A549 (cell line): ENCODE measurements around the gene PHC2. TPM values are rescaled to one million over a fixed set of nuclear protein-coding genes. Genes with fewer than 3 reads are reported as not detected.

Experiments
- polyA plus RNA-seq, 4 experiments: library from polyadenylated mRNA; depleted of rRNA in 3 of 4; stranded (reverse); fragments of >200 nt; fragmentation: RNase III in 1 of 4; extraction: RNeasy Plus Mini Kit Qiagen cat#74134 plus additional on column Dnase treatment in 1 of 4; gene quantifications; 2 replicates in 3 of 4; 3 replicates in 1 of 4; pipeline ENCODE4 v1.2.3, GENCODE V29; 2011 to 2017
- small RNA-seq, 6 experiments: library from RNA; depleted of rRNA; stranded (forward); fragments of <200 nt; gene quantifications; one replicate each; pipeline ENCODE3, GENCODE V24; 2012

Gene PHC2
- polyA plus RNA-seq, 2 of the 4 experiments (the other 2 are of a cell fraction): 29.9 to 33.2 TPM

Small RNAs within 50 kb of the gene (small RNA-seq; reads per million reads assigned to genes)
- gene RN7SKP16: 0 reads per million in 6 experiments

Other genes starting within 250 kb of the PHC2 start
- 0.79 and 1.1 TPM in 2 replicates for gene TRIM62, start 249.1 kb downstream of the PHC2 start, polyA plus RNA-seq (2011; rRNA removed)
- gene TRIM62, start 249.1 kb downstream of the PHC2 start, polyA plus RNA-seq (2017; fragmentation: RNase III; extraction: RNeasy Plus Mini Kit Qiagen cat#74134 plus additional on column Dnase treatment): 1.1 to 1.6 TPM (median 1.5 TPM) in 3 replicates
- gene ZNF362, start 174.6 kb downstream of the PHC2 start, polyA plus RNA-seq (2011; rRNA removed): 4.1 and 4.8 TPM in 2 replicates
- gene ZNF362, start 174.6 kb downstream of the PHC2 start, polyA plus RNA-seq (2017; fragmentation: RNase III; extraction: RNeasy Plus Mini Kit Qiagen cat#74134 plus additional on column Dnase treatment): 5.2 to 8.3 TPM (median 7.9 TPM) in 3 replicates
- not detected in 2 replicates for gene A3GALT2, start 110.0 kb downstream of the PHC2 start, polyA plus RNA-seq (2011; rRNA removed)
- gene A3GALT2, start 110.0 kb downstream of the PHC2 start, polyA plus RNA-seq (2017; fragmentation: RNase III; extraction: RNeasy Plus Mini Kit Qiagen cat#74134 plus additional on column Dnase treatment): not detected in 3 replicates
- 1.9 and 2.1 TPM in 2 replicates for gene ZSCAN20, start 41.5 kb upstream of the PHC2 start, polyA plus RNA-seq (2011; rRNA removed)
- 1.3 to 1.5 TPM (median 1.4 TPM) in 3 replicates for gene ZSCAN20, start 41.5 kb upstream of the PHC2 start, polyA plus RNA-seq (2017; fragmentation: RNase III; extraction: RNeasy Plus Mini Kit Qiagen cat#74134 plus additional on column Dnase treatment)